Endothelial cell of umbilical vein (primary cell): ENCODE measurements around the gene DIPK1A. TPM values are rescaled to one million over a fixed set of nuclear protein-coding genes. Genes with fewer than 3 reads are reported as not detected.

Source experiments
- BruUV-seq: library from RNA; stranded (reverse); fragments of 400-500 nt; replicated peaks from 2 replicates; lab custom pipeline; 2021; lab: Mats Ljungman, UMichigan
- CTCF ChIA-PET: fragments of 300-600, 350-600 bp; sonication (Branson Sonifier 250); formaldehyde crosslinking; loops from one replicate; lab custom pipeline; 2021; ENCODE audit warnings: antibody characterized with exemption, inconsistent platforms; lab: Charles Lee
- POLR2A ChIA-PET: fragments of 300-600, 350-600 bp; sonication (Branson Sonifier 250); formaldehyde crosslinking; loops from one replicate; lab custom pipeline; 2021; ENCODE audit warnings: antibody characterized with exemption, inconsistent platforms; lab: Charles Lee
- DNase-seq: peaks from one replicate; pipeline ENCODE4 v3.0.0-alpha.2; 2011; ENCODE audit warnings: low read depth, low spot score
- FAIRE-seq: peaks from 2 replicates; lab custom pipeline; 2011; peaks lifted over from hg19 to GRCh38; lab: Jason Lieb, UNC
- H2AFZ ChIP-seq: 2 replicates; pipeline ENCODE4 v1.6.0; 2012; ENCODE audit warnings: low read depth, low read length, control low read depth, inconsistent platforms
- H3K27ac ChIP-seq: 2 replicates; pipeline ENCODE4 v1.5.1; 2011; ENCODE audit warnings: low read depth, mild to moderate bottlenecking, control low read depth, low read length, moderate library complexity; ENCODE audit not compliant: insufficient read depth
- H3K27me3 ChIP-seq, 2 experiments: 2 replicates each; pipeline versions ENCODE4 v1.6.0 to v1.6.1; 2011; ENCODE audit warnings: low read length in 2 of 2, mixed read lengths in 1 of 2; ENCODE audit not compliant: control insufficient read depth in 2 of 2, insufficient read depth in 2 of 2
- H3K36me3 ChIP-seq, 2 experiments: 2 replicates in 1 of 2; 3 replicates in 1 of 2; pipeline ENCODE4 v1.5.1; 2011; ENCODE audit warnings: low read length in 2 of 2, mild to moderate bottlenecking in 1 of 2, moderate library complexity in 1 of 2; ENCODE audit not compliant: control insufficient read depth in 2 of 2, insufficient read depth in 2 of 2; ENCODE audit errors: extremely low read depth in 1 of 2
- H3K4me1 ChIP-seq: 3 replicates; pipeline ENCODE4 v1.5.1; 2011; ENCODE audit warnings: mild to moderate bottlenecking, low read length; ENCODE audit not compliant: control insufficient read depth, insufficient read depth; ENCODE audit errors: extremely low read depth
- H3K4me2 ChIP-seq: 2 replicates; pipeline ENCODE4 v1.6.1; 2011; ENCODE audit warnings: low read length, control low read depth, mixed read lengths; ENCODE audit not compliant: insufficient read depth
- H3K4me3 ChIP-seq, 3 experiments: fragments of 200-600 bp in 1 of 3; sonication (generic), shearing (Covaris generic) in 1 of 3; replicated peaks in 1 of 3; 2 replicates each; pipeline ENCODE4 v1.5.1; 2011 to 2016; ENCODE audit warnings: control low read depth in 3 of 3, low read length in 3 of 3, mild to moderate bottlenecking in 2 of 3, inconsistent platforms in 1 of 3, low read depth in 1 of 3, moderate library complexity in 1 of 3; ENCODE audit not compliant: insufficient read depth in 1 of 3
- H3K79me2 ChIP-seq: 2 replicates; pipeline ENCODE4 v1.6.0; 2012; ENCODE audit warnings: low read length, inconsistent platforms; ENCODE audit not compliant: control insufficient read depth, insufficient read depth
- H3K9ac ChIP-seq: replicated peaks from 2 replicates; pipeline ENCODE3; 2011; ENCODE audit warnings: low read length, control low read depth; ENCODE audit not compliant: insufficient read depth; ENCODE audit errors: extremely low read depth
- H3K9me1 ChIP-seq: replicated peaks from 3 replicates; pipeline ENCODE4 v1.6.0; 2011; ENCODE audit warnings: mild to moderate bottlenecking, low read length; ENCODE audit not compliant: control insufficient read depth, insufficient read depth; ENCODE audit errors: extremely low read depth
- H3K9me3 ChIP-seq: replicated peaks from 2 replicates; pipeline ENCODE4 v1.5.1; 2012; ENCODE audit warnings: low read length, inconsistent platforms; ENCODE audit not compliant: control insufficient read depth, insufficient read depth
- H4K20me1 ChIP-seq: replicated peaks from 2 replicates; pipeline ENCODE3; 2011; ENCODE audit warnings: mild to moderate bottlenecking, low read length; ENCODE audit not compliant: control insufficient read depth, insufficient read depth; ENCODE audit errors: extremely low read depth
- EZH2 ChIP-seq: IDR thresholded peaks from 2 replicates; pipeline ENCODE4 v1.6.1; 2012; ENCODE audit warnings: borderline replicate concordance, low read depth, mild to moderate bottlenecking, moderate library complexity, low read length, inconsistent platforms; ENCODE audit not compliant: severe bottlenecking
- FOS ChIP-seq: IDR thresholded peaks from 2 replicates; pipeline ENCODE4 v1.6.1; 2011; ENCODE audit warnings: mild to moderate bottlenecking, low read length, moderate library complexity, borderline replicate concordance; ENCODE audit not compliant: insufficient read depth
- GATA2 ChIP-seq: IDR thresholded peaks from 2 replicates; pipeline ENCODE4 v1.7.0; 2011; ENCODE audit warnings: low read depth, mild to moderate bottlenecking, moderate library complexity, mixed read lengths, low read length; ENCODE audit not compliant: insufficient read length, insufficient read depth
- JUN ChIP-seq: IDR thresholded peaks from 2 replicates; pipeline ENCODE4 v1.6.1; 2011; ENCODE audit warnings: borderline replicate concordance, low read depth; ENCODE audit not compliant: insufficient read length, insufficient read depth
- MYC ChIP-seq: IDR thresholded peaks from one replicate; pipeline ENCODE4 v1.6.1; 2011; ENCODE audit warnings: mild to moderate bottlenecking, low read depth, low read length
- POLR2A ChIP-seq: IDR thresholded peaks from 2 replicates; pipeline ENCODE4 v1.6.1; 2012; ENCODE audit warnings: low read depth, mild to moderate bottlenecking, control low read depth, low read length
- POLR2AphosphoS5 ChIP-seq: IDR thresholded peaks from 2 replicates; pipeline ENCODE4 v1.6.1; 2012; ENCODE audit warnings: low read depth, mild to moderate bottlenecking, control low read depth, low read length, moderate library complexity; ENCODE audit not compliant: insufficient read depth
- dilution Hi-C: fragments of 300-500 bp; cut with MboI; formaldehyde crosslinking; loops from one replicate; pipeline ENCODE4 v1.15.0; 2019; ENCODE audit warnings: low sequenced_read_pairs; ENCODE audit not compliant: extremely low pct_ligation_motif_present
- intact Hi-C: fragments of 100-400 bp; cut with micrococcal nuclease; formaldehyde crosslinking; loops from one replicate; pipeline ENCODE4 v1.10.0; 2022
- polyA plus RNA-seq, 4 experiments: library from polyadenylated mRNA; depleted of rRNA in 3 of 4; stranded (reverse) in 3 of 4; unstranded in 1 of 4; fragments of >200 nt; gene quantifications; 2 replicates each; pipeline versions ENCODE4 v1.2.1 to v1.2.3, GENCODE V29; 2011 to 2012; ENCODE audit warnings: missing spikeins in 1 of 4
- total RNA-seq: library from RNA; stranded (reverse); gene quantifications from 2 replicates; pipeline ENCODE4 v1.2.3, GENCODE V29; 2021
- TF ChIP-seq, protein P1 (sequence below): IDR thresholded peaks from 2 replicates; pipeline ENCODE4 v1.6.1; 2011; ENCODE audit not compliant: insufficient read depth, insufficient read length
- TF ChIP-seq, protein P2 (sequence below), 2 donors: IDR thresholded peaks; 1 replicate in 1 of 2; 2 replicates in 1 of 2; pipeline ENCODE4 v1.5.1; 2011; ENCODE audit warnings: low read length in 2 of 2, mild to moderate bottlenecking in 2 of 2, moderate library complexity in 2 of 2, control low read depth in 1 of 2, inconsistent platforms in 1 of 2, low read depth in 1 of 2; ENCODE audit not compliant: insufficient read depth in 1 of 2; ENCODE audit errors: extremely low read depth in 1 of 2

DIPK1A gene
- total and polyA plus RNA-seq, 2 donors (not counting 3 experiments of a cell fraction or from before 2014, with no cell fraction given): 0.25 to 0.93 TPM

DNA sequence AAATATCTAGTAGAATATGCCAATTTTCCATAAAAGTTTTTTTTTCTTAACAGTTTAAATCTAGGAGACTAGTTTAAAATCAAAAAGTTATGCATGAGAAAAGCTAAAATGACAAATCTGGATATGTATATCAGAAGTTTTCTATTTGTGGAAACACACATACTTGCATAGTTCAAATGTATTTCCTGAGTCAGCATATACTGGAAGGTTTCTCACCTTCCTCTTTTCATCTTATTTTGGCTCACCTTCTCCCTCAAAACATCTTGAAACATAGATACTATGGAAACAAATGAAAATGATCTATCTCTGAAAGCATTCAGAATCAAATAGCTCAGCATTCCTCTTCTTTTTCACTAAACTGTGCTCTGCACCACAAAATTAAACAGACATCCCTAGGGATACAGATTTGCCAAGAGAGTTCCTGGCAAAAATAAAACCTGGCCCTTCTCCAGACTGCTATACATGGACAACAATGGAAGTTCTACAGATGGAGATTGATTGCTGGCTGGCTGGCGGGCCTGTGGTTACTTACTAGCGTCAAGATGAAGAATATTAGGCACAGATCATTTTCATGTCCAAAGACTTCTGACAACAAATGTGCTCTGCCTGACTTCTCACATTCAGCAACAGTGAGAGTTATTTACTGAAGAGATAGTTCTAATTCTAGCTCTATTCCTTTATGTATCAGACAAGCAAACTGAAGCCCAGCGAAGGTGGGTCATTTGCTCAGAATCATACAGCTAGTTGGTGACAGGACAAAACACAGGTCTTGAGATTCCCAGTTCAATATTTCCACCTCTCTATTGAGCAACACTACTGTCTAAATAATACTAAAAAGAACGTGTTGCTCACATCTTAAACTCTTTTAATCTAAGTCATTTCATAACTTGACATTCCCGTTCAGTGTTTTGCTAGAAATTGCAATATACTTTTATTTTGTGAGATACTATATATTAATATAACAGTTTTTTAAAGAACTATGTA is 26.6 kb downstream of the DIPK1A start:
- CTCF ChIA-PET: interaction anchor here (0.8 kb wide), 1 partner anchor 19 kb away, joined by 3 read pairs; no protein-coding TSS in a partner anchor

DNA sequence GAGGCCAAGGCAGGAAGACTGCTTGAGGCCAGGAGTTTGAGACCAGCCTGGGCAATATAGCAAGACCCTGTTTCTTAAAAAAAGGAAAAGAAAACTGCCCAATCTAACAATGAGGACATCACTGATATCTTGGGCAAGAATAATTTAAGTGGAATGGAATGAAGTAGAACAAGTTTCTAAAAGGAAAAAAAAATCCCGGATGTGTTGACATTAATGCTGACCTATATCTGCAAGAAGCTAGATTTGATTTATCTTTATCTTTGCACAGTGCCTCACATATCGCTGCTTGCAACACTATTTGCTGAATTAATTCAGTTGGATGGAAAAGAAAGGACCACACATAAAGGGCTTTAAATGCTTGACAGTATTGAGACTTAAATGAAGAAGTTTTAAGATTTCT is 27.8 kb downstream of the DIPK1A start:
- H2AFZ ChIP-seq: no peak overlapping the region
- H3K27ac ChIP-seq: no peak overlapping the region
- ChIA-PET CTCF (no interaction called here), POLR2A (no interaction called here)
- no peak for FAIRE-seq
- H3K4me3 ChIP-seq: no peak overlapping the region
- no TSS peak for BruUV-seq
- no peak overlapping the region for H3K4me2 ChIP-seq
- H3K9me1 ChIP-seq: no peaks in the 10 kb centered on the region
- intact Hi-C loops (no loop called here), dilution Hi-C loops (no loop called here)
- no peak for DNase-seq
- no peaks in the 10 kb centered on the region for H3K79me2 ChIP-seq
- no peak for TF ChIP-seq GATA2
- no peak for TF ChIP-seq POLR2AphosphoS5
- no peak for TF ChIP-seq JUN
- TF ChIP-seq, protein P1, sequence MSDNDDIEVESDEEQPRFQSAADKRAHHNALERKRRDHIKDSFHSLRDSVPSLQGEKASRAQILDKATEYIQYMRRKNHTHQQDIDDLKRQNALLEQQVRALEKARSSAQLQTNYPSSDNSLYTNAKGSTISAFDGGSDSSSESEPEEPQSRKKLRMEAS: no peak
- TF ChIP-seq POLR2A: no peak
- TF ChIP-seq EZH2: no peak
- no peak for TF ChIP-seq MYC
- TF ChIP-seq, protein P2, sequence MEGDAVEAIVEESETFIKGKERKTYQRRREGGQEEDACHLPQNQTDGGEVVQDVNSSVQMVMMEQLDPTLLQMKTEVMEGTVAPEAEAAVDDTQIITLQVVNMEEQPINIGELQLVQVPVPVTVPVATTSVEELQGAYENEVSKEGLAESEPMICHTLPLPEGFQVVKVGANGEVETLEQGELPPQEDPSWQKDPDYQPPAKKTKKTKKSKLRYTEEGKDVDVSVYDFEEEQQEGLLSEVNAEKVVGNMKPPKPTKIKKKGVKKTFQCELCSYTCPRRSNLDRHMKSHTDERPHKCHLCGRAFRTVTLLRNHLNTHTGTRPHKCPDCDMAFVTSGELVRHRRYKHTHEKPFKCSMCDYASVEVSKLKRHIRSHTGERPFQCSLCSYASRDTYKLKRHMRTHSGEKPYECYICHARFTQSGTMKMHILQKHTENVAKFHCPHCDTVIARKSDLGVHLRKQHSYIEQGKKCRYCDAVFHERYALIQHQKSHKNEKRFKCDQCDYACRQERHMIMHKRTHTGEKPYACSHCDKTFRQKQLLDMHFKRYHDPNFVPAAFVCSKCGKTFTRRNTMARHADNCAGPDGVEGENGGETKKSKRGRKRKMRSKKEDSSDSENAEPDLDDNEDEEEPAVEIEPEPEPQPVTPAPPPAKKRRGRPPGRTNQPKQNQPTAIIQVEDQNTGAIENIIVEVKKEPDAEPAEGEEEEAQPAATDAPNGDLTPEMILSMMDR (IDR thresholded peaks at IDR 0.05; ENCODE audit: extremely low read depth in 1 of 2, insufficient read depth in 1 of 2, low read depth in 1 of 2, low read length in 2 of 2): no peak
- TF ChIP-seq FOS: no peak
- H3K9ac ChIP-seq: no peak overlapping the region
- H4K20me1 ChIP-seq: no peaks in the 10 kb centered on the region
- no peaks in the 10 kb centered on the region for H3K4me1 ChIP-seq
- H3K9me3 ChIP-seq: no peaks in the 10 kb centered on the region
- H3K36me3 ChIP-seq: no peaks in the 10 kb centered on the region
- peaks cover 0 to 2% of the 10 kb centered on the region in 2 experiments for H3K27me3 ChIP-seq

More for the DNA sequence above, 26.6 kb downstream of the DIPK1A start:
- no peak for TF ChIP-seq POLR2AphosphoS5
- TF ChIP-seq MYC: no peak
- TF ChIP-seq GATA2: no peak
- POLR2A ChIA-PET: no interaction called here
- Histone ChIP-seq H3K4me3 (no peak overlapping the region), H3K4me2 (no peak overlapping the region), H3K27ac (no peak overlapping the region), H2AFZ (no peak overlapping the region), H3K27me3 (peaks cover 0 to 2% of the 10 kb centered on the region in 2 experiments), H3K9me3 (no peaks in the 10 kb centered on the region), H3K9me1 (no peaks in the 10 kb centered on the region), H3K79me2 (no peaks in the 10 kb centered on the region), H3K4me1 (no peaks in the 10 kb centered on the region), H3K36me3 (no peaks in the 10 kb centered on the region), H4K20me1 (no peaks in the 10 kb centered on the region), H3K9ac (no peak overlapping the region)
- BruUV-seq: no TSS peak
- FAIRE-seq (peak; percentile 21), DNase-seq (peak; percentile 18)
- intact Hi-C loops: no loop called here
- dilution Hi-C loops: no loop called here
